ENCODE measurements around the gene FRMPD4. TPM values are rescaled to one million over a fixed set of nuclear protein-coding genes. Genes with fewer than 3 reads are reported as not detected.

FRMPD4 gene
- total and polyA plus RNA-seq, 2 experiments from 2014 or later = 0.60 to 1.5 TPM

- H3K9me3 ChIP-seq (ENCODE audit: low read depth) = no peaks in the 10 kb centered on the region
- peaks cover 9% of the 10 kb centered on the region for H3K27me3 ChIP-seq
- H3K27ac ChIP-seq = no peak overlapping the region
- no peak overlapping the region for H3K4me3 ChIP-seq
- no peaks in the 10 kb centered on the region for H3K36me3 ChIP-seq
- DNase-seq (ENCODE audit: low read depth in 1 of 2, low spot score in 1 of 2) = no peak
- H3K4me1 ChIP-seq (ENCODE audit: low read depth) = no peaks in the 10 kb centered on the region
- TF ChIP-seq, protein P1, sequence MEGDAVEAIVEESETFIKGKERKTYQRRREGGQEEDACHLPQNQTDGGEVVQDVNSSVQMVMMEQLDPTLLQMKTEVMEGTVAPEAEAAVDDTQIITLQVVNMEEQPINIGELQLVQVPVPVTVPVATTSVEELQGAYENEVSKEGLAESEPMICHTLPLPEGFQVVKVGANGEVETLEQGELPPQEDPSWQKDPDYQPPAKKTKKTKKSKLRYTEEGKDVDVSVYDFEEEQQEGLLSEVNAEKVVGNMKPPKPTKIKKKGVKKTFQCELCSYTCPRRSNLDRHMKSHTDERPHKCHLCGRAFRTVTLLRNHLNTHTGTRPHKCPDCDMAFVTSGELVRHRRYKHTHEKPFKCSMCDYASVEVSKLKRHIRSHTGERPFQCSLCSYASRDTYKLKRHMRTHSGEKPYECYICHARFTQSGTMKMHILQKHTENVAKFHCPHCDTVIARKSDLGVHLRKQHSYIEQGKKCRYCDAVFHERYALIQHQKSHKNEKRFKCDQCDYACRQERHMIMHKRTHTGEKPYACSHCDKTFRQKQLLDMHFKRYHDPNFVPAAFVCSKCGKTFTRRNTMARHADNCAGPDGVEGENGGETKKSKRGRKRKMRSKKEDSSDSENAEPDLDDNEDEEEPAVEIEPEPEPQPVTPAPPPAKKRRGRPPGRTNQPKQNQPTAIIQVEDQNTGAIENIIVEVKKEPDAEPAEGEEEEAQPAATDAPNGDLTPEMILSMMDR (IDR thresholded peaks at IDR 0.05; ENCODE audit: low read depth, low read length) = no peak
These were observed 7.1 kb downstream of the FRMPD4 start for GRCh38 chrX:12145402-12145801.

GRCh38 chrX:12149670-12150407 is 11.6 kb downstream of the FRMPD4 start:
- no peaks in the 10 kb centered on the region for H3K36me3 ChIP-seq
- no peak overlapping the region for H3K4me3 ChIP-seq
- no peaks in the 10 kb centered on the region for H3K4me1 ChIP-seq (ENCODE audit: low read depth)
- H3K9me3 ChIP-seq (ENCODE audit: low read depth) = no peaks in the 10 kb centered on the region
- no peaks in the 10 kb centered on the region for H3K27me3 ChIP-seq
- TF ChIP-seq, protein P1 (IDR thresholded peaks at IDR 0.05; ENCODE audit: low read depth, low read length) = no peak
- no peak overlapping the region for H3K27ac ChIP-seq
- no peak for DNase-seq (ENCODE audit: low read depth in 1 of 2, low spot score in 1 of 2)

DNA sequence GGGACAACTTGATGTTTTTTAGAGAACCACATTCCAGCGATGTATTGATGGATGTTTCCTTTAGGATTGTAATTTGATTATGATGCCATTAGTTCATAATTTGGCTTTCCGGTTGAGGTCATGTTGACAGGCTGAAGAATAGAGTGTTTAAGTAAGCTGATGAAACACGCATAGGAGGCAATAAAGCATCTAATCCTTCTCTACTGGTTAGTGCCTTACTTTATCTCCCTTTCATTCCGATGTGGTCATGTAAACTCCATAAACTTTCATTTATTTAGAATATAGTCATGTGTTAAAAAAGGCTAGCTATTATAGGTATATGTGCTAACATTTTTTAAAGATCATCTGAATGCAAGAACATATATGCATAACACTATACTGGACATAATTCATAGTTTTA is 15.0 kb downstream of the FRMPD4 start:
- no peak overlapping the region for H3K4me3 ChIP-seq
- H3K27ac ChIP-seq = no peak overlapping the region
- H3K4me1 ChIP-seq (ENCODE audit: low read depth) = no peaks in the 10 kb centered on the region
- TF ChIP-seq, protein P1 (IDR thresholded peaks at IDR 0.05; ENCODE audit: low read depth, low read length) = no peak
- H3K9me3 ChIP-seq (ENCODE audit: low read depth) = no peaks in the 10 kb centered on the region
- H3K27me3 ChIP-seq = no peaks in the 10 kb centered on the region
- H3K36me3 ChIP-seq = no peaks in the 10 kb centered on the region
- no peak for DNase-seq (ENCODE audit: low read depth in 1 of 2, low spot score in 1 of 2)

DNA sequence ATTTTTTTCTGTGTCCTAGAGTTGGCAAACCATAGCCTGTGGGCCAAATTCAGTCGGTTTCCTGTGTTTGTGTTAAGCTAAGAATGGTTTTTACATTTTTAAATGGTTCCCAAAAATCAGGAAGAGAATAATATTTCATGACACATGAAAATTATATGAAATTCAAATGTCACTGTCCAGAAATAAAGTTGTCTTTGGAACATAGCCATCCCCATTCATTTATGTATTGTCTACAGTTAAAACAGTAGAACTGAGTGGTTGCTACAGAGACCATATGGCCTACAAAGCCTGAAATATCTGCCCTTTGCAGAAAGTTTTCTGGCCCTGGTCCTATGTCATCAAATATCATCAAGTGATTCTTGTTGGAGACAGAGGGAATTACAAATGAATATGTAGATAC is 15.5 kb downstream of the FRMPD4 start:
- Histone ChIP-seq H3K36me3 (no peaks in the 10 kb centered on the region), H3K4me3 (no peak overlapping the region), H3K4me1 (ENCODE audit: low read depth) (no peaks in the 10 kb centered on the region), H3K9me3 (ENCODE audit: low read depth) (no peaks in the 10 kb centered on the region), H3K27ac (no peak overlapping the region), H3K27me3 (no peaks in the 10 kb centered on the region)
- DNase-seq (ENCODE audit: low read depth in 1 of 2, low spot score in 1 of 2) = no peak
- TF ChIP-seq, protein P1 (IDR thresholded peaks at IDR 0.05; ENCODE audit: low read depth, low read length) = no peak

GRCh38 chrX:12159799-12160198 is 21.5 kb downstream of the FRMPD4 start:
- TF ChIP-seq, protein P1 (IDR thresholded peaks at IDR 0.05; ENCODE audit: low read depth, low read length) = no peak
- H3K27ac ChIP-seq = no peak overlapping the region
- no peaks in the 10 kb centered on the region for H3K27me3 ChIP-seq
- H3K36me3 ChIP-seq = no peaks in the 10 kb centered on the region
- H3K4me1 ChIP-seq (ENCODE audit: low read depth) = no peaks in the 10 kb centered on the region
- no peak overlapping the region for H3K4me3 ChIP-seq
- DNase-seq (ENCODE audit: low read depth in 1 of 2, low spot score in 1 of 2) = no peak
- no peaks in the 10 kb centered on the region for H3K9me3 ChIP-seq (ENCODE audit: low read depth)

Data from cardiac muscle cell (in vitro differentiated cells and primary cell).